GM18519 (cell line): ENCODE results near the gene HLA-F.

Experiments used
- ATAC-seq: cut with Tn5 transposase; IDR thresholded peaks from one replicate; pipeline ENCODE4 v1.9.1; 2021; ENCODE audit warnings: mild to moderate bottlenecking, moderate library complexity; ENCODE audit not compliant: unreplicated experiment, low FRiP score

The HLA-F gene

GRCh38 chr6:29758761-29759160, 35.5 kb downstream of the HLA-F start:
- no peak for ATAC-seq

- ATAC-seq: no peak
Observed at GRCh38 chr6:29759457-29759856, 36.2 kb downstream of the HLA-F start.

- ATAC-seq: no peak
Observed at GRCh38 chr6:29760328-29760727, 37.1 kb downstream of the HLA-F start.

GRCh38 chr6:29762051-29762450, 38.8 kb downstream of the HLA-F start:
- ATAC-seq: no peak

- ATAC-seq: no peak
Observed at GRCh38 chr6:29762781-29763214, 39.6 kb downstream of the HLA-F start.

- ATAC-seq: no peak
Observed at GRCh38 chr6:29763491-29764289, 40.5 kb downstream of the HLA-F start.

GRCh38 chr6:29764422-29765196, 41.4 kb downstream of the HLA-F start:
- no peak for ATAC-seq

GRCh38 chr6:29769336-29769735, 46.1 kb downstream of the HLA-F start:
- ATAC-seq: no peak

- ATAC-seq: no peak
Observed at GRCh38 chr6:29770306-29770705, 47.1 kb downstream of the HLA-F start.

GRCh38 chr6:29776684-29777083, 53.5 kb downstream of the HLA-F start:
- no peak for ATAC-seq
